K562 (cell line): ENCODE results near the gene PPT1. TPM values are rescaled to one million over a fixed set of nuclear protein-coding genes. Genes with fewer than 3 reads are reported as not detected.
A peak's percentile ranks its signal among the peaks of the same experiment; 100 is the strongest.

ENCODE experiments used
- HSF4 ChIP-seq: fragments of 250-450 bp; sonication (Bioruptor Pico); IDR thresholded peaks from 2 replicates; pipeline ENCODE4 v2.1.2; 2022; ENCODE audit warnings: mild to moderate bottlenecking, moderate library complexity, borderline replicate concordance
- MAZ ChIP-seq, 2 experiments: fragments of 450-650 bp in 1 of 2; sonication (generic) in 1 of 2; formaldehyde crosslinking; IDR thresholded peaks in 1 of 2; conservative IDR thresholded peaks in 1 of 2; 2 replicates each; pipeline versions ENCODE4 v1.4.0 to v1.5.0; 2020; ENCODE audit warnings: mild to moderate bottlenecking in 1 of 2, missing genetic modification reagents in 1 of 2
- polyA plus RNA-seq, 8 experiments: library from polyadenylated mRNA; depleted of rRNA in 4 of 8; stranded (reverse) in 5 of 8; unstranded in 3 of 8; fragments of >200 nt; fragmentation: Nextera tagmentation in 2 of 8; fragmentation: Illumina TruSeq in 1 of 8; extraction: Ambion mirVana in 2 of 8; extraction: Trizol in 1 of 8; gene quantifications; 2 replicates each; pipeline versions ENCODE4 v1.2.1 to v1.2.3, GENCODE V29; 2011 to 2014; ENCODE audit warnings: inconsistent platforms in 1 of 8, missing spikeins in 1 of 8
- total RNA-seq, 7 experiments: library from RNA; depleted of rRNA in 6 of 7; stranded (reverse); fragments of >200 nt in 6 of 7; fragmentation: Illumina TruSeq in 2 of 7; extraction: Trizol in 2 of 7; gene quantifications; 2 replicates each; pipeline versions ENCODE4 v1.2.1 to v1.2.3, GENCODE V29; 2011 to 2021; ENCODE audit warnings: low replicate concordance in 1 of 7
- TF ChIP-seq, protein P1 (sequence below): sonication (generic); formaldehyde crosslinking; IDR thresholded peaks from 2 replicates; pipeline ENCODE4 v1.8.0; 2022; ENCODE audit warnings: mild to moderate bottlenecking, missing genetic modification reagents, borderline replicate concordance
- TF ChIP-seq, protein P2 (sequence below): sonication (generic); formaldehyde crosslinking; IDR thresholded peaks from 2 replicates; pipeline ENCODE4 v1.8.1; 2023; ENCODE audit warnings: mild to moderate bottlenecking, missing genetic modification reagents
- TF ChIP-seq, protein P3 (sequence below), 2 experiments: IDR thresholded peaks; 2 replicates each; pipeline ENCODE4 v1.6.1; 2011; ENCODE audit warnings: borderline replicate concordance in 1 of 2, control low read depth in 1 of 2, low read depth in 1 of 2, low read length in 1 of 2, mild to moderate bottlenecking in 1 of 2, mixed read lengths in 1 of 2, moderate library complexity in 1 of 2; ENCODE audit not compliant: insufficient read depth in 1 of 2, insufficient read length in 1 of 2, poor library complexity in 1 of 2, severe bottlenecking in 1 of 2; ENCODE audit errors: extremely low read depth in 1 of 2
- TF ChIP-seq, protein P4 (sequence below): sonication (generic); formaldehyde crosslinking; IDR thresholded peaks from 2 replicates; pipeline ENCODE4 v1.8.0; 2022; ENCODE audit warnings: missing genetic modification reagents, mild to moderate bottlenecking, borderline replicate concordance
- TF ChIP-seq, protein P5 (sequence below), 2 experiments: fragments of 450-650 bp; IDR thresholded peaks; 2 replicates each; pipeline ENCODE4 v1.6.1; 2016; ENCODE audit warnings: mild to moderate bottlenecking in 2 of 2, borderline replicate concordance in 1 of 2, low read depth in 1 of 2, moderate library complexity in 1 of 2

The PPT1 gene
- total and polyA plus RNA-seq, 9 of the 15 experiments (the other 6 are each of a cell fraction or from before 2014, with no cell fraction given), result 72.2 to 285 (median 143) TPM

DNA sequence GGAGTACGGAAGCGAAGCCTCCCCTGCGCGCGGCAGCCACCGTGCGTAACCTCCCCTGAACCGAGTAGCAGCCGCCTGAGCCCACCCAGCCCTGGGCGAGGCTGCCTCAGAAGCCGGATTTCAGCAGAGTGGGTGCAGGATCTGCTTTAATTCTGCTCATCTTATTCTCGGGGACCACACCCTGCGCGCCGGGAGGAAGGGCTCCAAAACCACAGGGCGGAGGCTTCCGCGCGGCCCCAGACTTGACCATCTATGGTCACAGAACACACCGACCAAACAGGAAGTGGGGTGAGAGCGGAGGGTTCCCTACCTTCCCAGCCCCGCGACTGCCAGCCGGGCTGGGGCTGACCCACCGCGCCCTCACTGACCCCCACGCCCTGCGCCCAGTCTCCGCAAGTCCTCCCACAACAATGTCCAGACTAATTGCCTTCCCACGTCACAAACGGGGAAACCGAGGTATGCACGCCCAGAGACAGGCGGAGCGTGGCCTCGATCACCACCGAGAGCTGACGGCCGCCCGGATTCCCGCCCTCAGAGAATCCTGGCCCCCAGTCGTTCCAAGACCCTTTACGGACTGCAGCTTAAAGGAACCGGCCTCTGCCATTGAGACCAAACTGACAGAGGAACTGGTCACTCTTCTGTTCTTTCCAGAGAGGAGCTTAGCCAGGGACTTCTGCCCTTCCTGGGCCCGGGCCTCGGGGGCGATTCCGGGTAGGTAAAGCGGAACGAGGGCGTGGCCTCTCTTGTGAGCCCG, 57.1 kb downstream of the PPT1 start (continued):
- TF ChIP-seq, protein P1, sequence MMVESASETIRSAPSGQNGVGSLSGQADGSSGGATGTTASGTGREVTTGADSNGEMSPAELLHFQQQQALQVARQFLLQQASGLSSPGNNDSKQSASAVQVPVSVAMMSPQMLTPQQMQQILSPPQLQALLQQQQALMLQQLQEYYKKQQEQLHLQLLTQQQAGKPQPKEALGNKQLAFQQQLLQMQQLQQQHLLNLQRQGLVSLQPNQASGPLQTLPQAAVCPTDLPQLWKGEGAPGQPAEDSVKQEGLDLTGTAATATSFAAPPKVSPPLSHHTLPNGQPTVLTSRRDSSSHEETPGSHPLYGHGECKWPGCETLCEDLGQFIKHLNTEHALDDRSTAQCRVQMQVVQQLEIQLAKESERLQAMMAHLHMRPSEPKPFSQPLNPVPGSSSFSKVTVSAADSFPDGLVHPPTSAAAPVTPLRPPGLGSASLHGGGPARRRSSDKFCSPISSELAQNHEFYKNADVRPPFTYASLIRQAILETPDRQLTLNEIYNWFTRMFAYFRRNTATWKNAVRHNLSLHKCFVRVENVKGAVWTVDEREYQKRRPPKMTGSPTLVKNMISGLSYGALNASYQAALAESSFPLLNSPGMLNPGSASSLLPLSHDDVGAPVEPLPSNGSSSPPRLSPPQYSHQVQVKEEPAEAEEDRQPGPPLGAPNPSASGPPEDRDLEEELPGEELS, result peak; percentile 84; the same call in 1 of the 2 replicates
- TF ChIP-seq, protein P2, sequence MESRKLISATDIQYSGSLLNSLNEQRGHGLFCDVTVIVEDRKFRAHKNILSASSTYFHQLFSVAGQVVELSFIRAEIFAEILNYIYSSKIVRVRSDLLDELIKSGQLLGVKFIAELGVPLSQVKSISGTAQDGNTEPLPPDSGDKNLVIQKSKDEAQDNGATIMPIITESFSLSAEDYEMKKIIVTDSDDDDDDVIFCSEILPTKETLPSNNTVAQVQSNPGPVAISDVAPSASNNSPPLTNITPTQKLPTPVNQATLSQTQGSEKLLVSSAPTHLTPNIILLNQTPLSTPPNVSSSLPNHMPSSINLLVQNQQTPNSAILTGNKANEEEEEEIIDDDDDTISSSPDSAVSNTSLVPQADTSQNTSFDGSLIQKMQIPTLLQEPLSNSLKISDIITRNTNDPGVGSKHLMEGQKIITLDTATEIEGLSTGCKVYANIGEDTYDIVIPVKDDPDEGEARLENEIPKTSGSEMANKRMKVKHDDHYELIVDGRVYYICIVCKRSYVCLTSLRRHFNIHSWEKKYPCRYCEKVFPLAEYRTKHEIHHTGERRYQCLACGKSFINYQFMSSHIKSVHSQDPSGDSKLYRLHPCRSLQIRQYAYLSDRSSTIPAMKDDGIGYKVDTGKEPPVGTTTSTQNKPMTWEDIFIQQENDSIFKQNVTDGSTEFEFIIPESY (CRISPR knock-in tag), result peak; percentile 37; the same call in 1 of the 2 replicates
- TF ChIP-seq, protein P3, sequence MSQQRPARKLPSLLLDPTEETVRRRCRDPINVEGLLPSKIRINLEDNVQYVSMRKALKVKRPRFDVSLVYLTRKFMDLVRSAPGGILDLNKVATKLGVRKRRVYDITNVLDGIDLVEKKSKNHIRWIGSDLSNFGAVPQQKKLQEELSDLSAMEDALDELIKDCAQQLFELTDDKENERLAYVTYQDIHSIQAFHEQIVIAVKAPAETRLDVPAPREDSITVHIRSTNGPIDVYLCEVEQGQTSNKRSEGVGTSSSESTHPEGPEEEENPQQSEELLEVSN (IDR thresholded peaks at IDR 0.05; ENCODE audit: borderline replicate concordance in 1 of 2, extremely low read depth in 1 of 2, insufficient read depth in 1 of 2, insufficient read length in 1 of 2, low read depth in 1 of 2, low read length in 1 of 2, poor library complexity in 1 of 2, severe bottlenecking in 1 of 2), result peak; percentile 89 to 90
- TF ChIP-seq, protein P4, sequence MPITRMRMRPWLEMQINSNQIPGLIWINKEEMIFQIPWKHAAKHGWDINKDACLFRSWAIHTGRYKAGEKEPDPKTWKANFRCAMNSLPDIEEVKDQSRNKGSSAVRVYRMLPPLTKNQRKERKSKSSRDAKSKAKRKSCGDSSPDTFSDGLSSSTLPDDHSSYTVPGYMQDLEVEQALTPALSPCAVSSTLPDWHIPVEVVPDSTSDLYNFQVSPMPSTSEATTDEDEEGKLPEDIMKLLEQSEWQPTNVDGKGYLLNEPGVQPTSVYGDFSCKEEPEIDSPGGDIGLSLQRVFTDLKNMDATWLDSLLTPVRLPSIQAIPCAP (CRISPR knock-in tag), result peak; percentile 81; the same call in 1 of the 2 replicates
- peak; percentile 79 to 95; a peak in 3 of 4 replicates for TF ChIP-seq MAZ (CRISPR knock-in tag; conservative IDR thresholded peaks at IDR 0.05 in 1 of 2, IDR thresholded peaks at IDR 0.05 in 1 of 2)
- 0 out of 2 replicates have a peak, but pooled peaks have one; percentile 70 for TF ChIP-seq HSF4 (CRISPR knock-in tag)
- TF ChIP-seq, protein P5, sequence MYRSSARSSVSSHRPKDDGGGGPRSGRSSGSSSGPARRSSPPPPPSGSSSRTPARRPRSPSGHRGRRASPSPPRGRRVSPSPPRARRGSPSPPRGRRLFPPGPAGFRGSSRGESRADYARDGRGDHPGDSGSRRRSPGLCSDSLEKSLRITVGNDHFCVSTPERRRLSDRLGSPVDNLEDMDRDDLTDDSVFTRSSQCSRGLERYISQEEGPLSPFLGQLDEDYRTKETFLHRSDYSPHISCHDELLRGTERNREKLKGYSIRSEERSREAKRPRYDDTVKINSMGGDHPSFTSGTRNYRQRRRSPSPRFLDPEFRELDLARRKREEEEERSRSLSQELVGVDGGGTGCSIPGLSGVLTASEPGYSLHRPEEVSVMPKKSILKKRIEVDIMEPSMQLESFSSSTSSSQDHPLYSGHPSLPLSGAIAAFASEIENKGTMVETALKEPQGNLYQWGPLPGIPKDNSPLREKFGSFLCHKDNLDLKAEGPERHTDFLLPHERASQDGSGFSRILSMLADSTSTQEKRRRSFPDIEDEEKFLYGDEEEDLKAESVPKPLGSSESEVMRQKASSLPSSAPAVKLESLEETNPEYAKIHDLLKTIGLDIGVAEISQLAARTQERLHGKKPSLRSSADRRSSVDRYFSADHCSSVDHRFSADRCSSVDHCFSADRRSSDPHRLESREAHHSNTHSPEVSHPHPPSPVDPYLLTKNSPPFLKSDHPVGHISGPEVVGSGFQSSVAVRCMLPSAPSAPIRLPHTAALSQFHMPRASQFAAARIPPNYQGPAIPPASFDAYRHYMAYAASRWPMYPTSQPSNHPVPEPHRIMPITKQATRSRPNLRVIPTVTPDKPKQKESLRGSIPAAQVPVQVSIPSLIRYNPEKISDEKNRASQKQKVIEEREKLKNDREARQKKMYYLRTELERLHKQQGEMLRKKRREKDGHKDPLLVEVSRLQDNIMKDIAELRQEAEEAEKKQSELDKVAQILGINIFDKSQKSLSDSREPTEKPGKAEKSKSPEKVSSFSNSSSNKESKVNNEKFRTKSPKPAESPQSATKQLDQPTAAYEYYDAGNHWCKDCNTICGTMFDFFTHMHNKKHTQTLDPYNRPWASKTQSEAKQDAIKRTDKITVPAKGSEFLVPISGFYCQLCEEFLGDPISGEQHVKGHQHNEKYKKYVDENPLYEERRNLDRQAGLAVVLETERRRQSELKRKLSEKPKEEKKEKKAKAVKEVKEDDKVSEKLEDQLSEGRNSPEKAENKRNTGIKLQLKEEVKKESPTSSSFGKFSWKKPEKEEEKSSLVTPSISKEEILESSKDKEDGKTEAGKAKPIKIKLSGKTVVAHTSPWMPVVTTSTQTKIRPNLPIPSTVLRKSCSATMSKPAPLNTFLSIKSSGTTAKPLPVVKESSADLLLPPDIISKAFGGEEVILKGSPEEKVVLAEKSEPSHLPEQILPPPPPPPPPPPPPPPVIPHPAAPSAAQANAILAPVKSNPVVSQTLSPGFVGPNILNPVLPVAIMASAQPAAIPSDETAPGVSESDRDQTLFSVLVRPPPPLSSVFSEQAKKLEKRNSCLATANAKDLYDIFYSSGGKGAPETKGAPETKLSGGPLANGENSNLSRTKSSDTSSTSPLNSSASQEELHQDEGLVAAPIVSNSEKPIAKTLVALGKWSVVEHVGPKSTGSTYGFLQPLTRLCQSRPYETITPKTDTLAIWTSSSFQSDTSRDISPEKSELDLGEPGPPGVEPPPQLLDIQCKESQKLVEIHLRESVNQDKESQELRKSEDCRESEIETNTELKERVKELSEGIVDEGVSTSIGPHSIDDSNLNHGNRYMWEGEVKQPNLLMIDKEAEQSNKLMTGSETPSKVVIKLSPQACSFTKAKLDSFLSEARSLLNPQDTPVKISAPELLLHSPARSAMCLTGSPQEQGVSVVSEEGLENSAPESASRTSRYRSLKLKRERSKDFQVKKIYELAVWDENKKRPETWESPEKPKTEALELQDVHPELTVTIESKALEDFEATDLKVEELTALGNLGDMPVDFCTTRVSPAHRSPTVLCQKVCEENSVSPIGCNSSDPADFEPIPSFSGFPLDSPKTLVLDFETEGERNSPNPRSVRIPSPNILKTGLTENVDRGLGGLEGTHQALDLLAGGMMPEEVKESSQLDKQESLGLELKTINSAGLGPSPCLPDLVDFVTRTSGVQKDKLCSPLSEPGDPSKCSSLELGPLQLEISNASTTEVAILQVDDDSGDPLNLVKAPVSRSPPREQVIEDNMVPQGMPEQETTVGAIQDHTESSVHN (IDR thresholded peaks at IDR 0.05; ENCODE audit: borderline replicate concordance in 1 of 2, low read depth in 1 of 2), result 0 out of 4 replicates have a peak, but pooled peaks of 1 of the 2 experiments have one; percentile 34
